ENCODE results near the gene SERINC2.
A peak's percentile ranks its signal among the peaks of the same experiment; 100 is the strongest.

SERINC2 gene

GRCh38 chr1:31412732-31413404 is at the start of gene SERINC2:
Gene SERINC2 (plus strand): TSS chr1:31413213. CDS start chr1:31413266, 53 bp downstream.
- H3K4me1 ChIP-seq (ENCODE audit: control insufficient read depth, insufficient read depth, low read length), result peaks cover 15% of the 10 kb centered on the region
- no peaks in the 10 kb centered on the region for H3K9me3 ChIP-seq (ENCODE audit: control insufficient read depth, insufficient read depth, low read depth, low read length)
- H3K4me3 ChIP-seq (ENCODE audit: low read depth, low read length), result peak within 1 kb of the TSS; percentile 90
- H3K27me3 ChIP-seq (ENCODE audit: control insufficient read depth, insufficient read depth, low read length), result peaks cover 33% of the 10 kb centered on the region
- no peak within 1 kb of the TSS for H3K27ac ChIP-seq (ENCODE audit: low read depth, low read length)
- H3K9ac ChIP-seq (ENCODE audit: low read length), result peak within 1 kb of the TSS; percentile 67
- H3K36me3 ChIP-seq (ENCODE audit: control insufficient read depth, insufficient read depth, low read length), result no peaks in the 10 kb centered on the region

GRCh38 chr1:31364561-31365250 is 48.3 kb upstream of the SERINC2 start:
- Histone ChIP-seq H3K9me3 (ENCODE audit: control insufficient read depth, insufficient read depth, low read depth, low read length) (no peaks in the 10 kb centered on the region), H3K27ac (ENCODE audit: low read depth, low read length) (no peak overlapping the region), H3K9ac (ENCODE audit: low read length) (no peak overlapping the region), H3K4me1 (ENCODE audit: control insufficient read depth, insufficient read depth, low read length) (peaks cover 11% of the 10 kb centered on the region), H3K4me3 (ENCODE audit: low read depth, low read length) (no peak overlapping the region), H3K36me3 (ENCODE audit: control insufficient read depth, insufficient read depth, low read length) (peaks cover 46% of the 10 kb centered on the region), H3K27me3 (ENCODE audit: control insufficient read depth, insufficient read depth, low read length) (no peaks in the 10 kb centered on the region)

GRCh38 chr1:31366796-31367195 is 46.2 kb upstream of the SERINC2 start:
- Histone ChIP-seq H3K9ac (ENCODE audit: low read length) (no peak overlapping the region), H3K36me3 (ENCODE audit: control insufficient read depth, insufficient read depth, low read length) (peaks cover 39% of the 10 kb centered on the region), H3K9me3 (ENCODE audit: control insufficient read depth, insufficient read depth, low read depth, low read length) (no peaks in the 10 kb centered on the region), H3K4me3 (ENCODE audit: low read depth, low read length) (no peak overlapping the region), H3K4me1 (ENCODE audit: control insufficient read depth, insufficient read depth, low read length) (peaks cover 11% of the 10 kb centered on the region), H3K27me3 (ENCODE audit: control insufficient read depth, insufficient read depth, low read length) (no peaks in the 10 kb centered on the region), H3K27ac (ENCODE audit: low read depth, low read length) (no peak overlapping the region)

- Histone ChIP-seq H3K4me3 (ENCODE audit: low read depth, low read length) (no peak overlapping the region), H3K9ac (ENCODE audit: low read length) (no peak overlapping the region), H3K4me1 (ENCODE audit: control insufficient read depth, insufficient read depth, low read length) (peaks cover 26% of the 10 kb centered on the region), H3K27me3 (ENCODE audit: control insufficient read depth, insufficient read depth, low read length) (no peaks in the 10 kb centered on the region), H3K27ac (ENCODE audit: low read depth, low read length) (no peak overlapping the region), H3K36me3 (ENCODE audit: control insufficient read depth, insufficient read depth, low read length) (peaks cover 33% of the 10 kb centered on the region), H3K9me3 (ENCODE audit: control insufficient read depth, insufficient read depth, low read depth, low read length) (no peaks in the 10 kb centered on the region)
Measured at GRCh38 chr1:31368611-31369107, 44.4 kb upstream of the SERINC2 start.

- no peak overlapping the region for H3K4me3 ChIP-seq (ENCODE audit: low read depth, low read length)
- H3K9me3 ChIP-seq (ENCODE audit: control insufficient read depth, insufficient read depth, low read depth, low read length), result no peaks in the 10 kb centered on the region
- H3K27ac ChIP-seq (ENCODE audit: low read depth, low read length), result no peak overlapping the region
- no peaks in the 10 kb centered on the region for H3K27me3 ChIP-seq (ENCODE audit: control insufficient read depth, insufficient read depth, low read length)
- peaks cover 19% of the 10 kb centered on the region for H3K36me3 ChIP-seq (ENCODE audit: control insufficient read depth, insufficient read depth, low read length)
- peaks cover 36% of the 10 kb centered on the region for H3K4me1 ChIP-seq (ENCODE audit: control insufficient read depth, insufficient read depth, low read length)
- no peak overlapping the region for H3K9ac ChIP-seq (ENCODE audit: low read length)
Measured at GRCh38 chr1:31370021-31370420, 43.0 kb upstream of the SERINC2 start.

- no peak overlapping the region for H3K4me3 ChIP-seq (ENCODE audit: low read depth, low read length)
Measured at GRCh38 chr1:31370565-31370964, 42.4 kb upstream of the SERINC2 start.

GRCh38 chr1:31371121-31371959 is 41.7 kb upstream of the SERINC2 start:
- no peak overlapping the region for H3K4me3 ChIP-seq (ENCODE audit: low read depth, low read length)
- H3K27ac ChIP-seq (ENCODE audit: low read depth, low read length), result no peak overlapping the region
- H3K9ac ChIP-seq (ENCODE audit: low read length), result no peak overlapping the region
- H3K4me1 ChIP-seq (ENCODE audit: control insufficient read depth, insufficient read depth, low read length), result peaks cover 39% of the 10 kb centered on the region
- peaks cover 10% of the 10 kb centered on the region for H3K36me3 ChIP-seq (ENCODE audit: control insufficient read depth, insufficient read depth, low read length)
- H3K9me3 ChIP-seq (ENCODE audit: control insufficient read depth, insufficient read depth, low read depth, low read length), result no peaks in the 10 kb centered on the region
- no peaks in the 10 kb centered on the region for H3K27me3 ChIP-seq (ENCODE audit: control insufficient read depth, insufficient read depth, low read length)

More at GRCh38 chr1:31370565-31370964, 42.4 kb upstream of the SERINC2 start:
- Histone ChIP-seq H3K9me3 (ENCODE audit: control insufficient read depth, insufficient read depth, low read depth, low read length) (no peaks in the 10 kb centered on the region), H3K4me1 (ENCODE audit: control insufficient read depth, insufficient read depth, low read length) (peaks cover 36% of the 10 kb centered on the region), H3K9ac (ENCODE audit: low read length) (no peak overlapping the region), H3K27me3 (ENCODE audit: control insufficient read depth, insufficient read depth, low read length) (no peaks in the 10 kb centered on the region), H3K27ac (ENCODE audit: low read depth, low read length) (no peak overlapping the region), H3K36me3 (ENCODE audit: control insufficient read depth, insufficient read depth, low read length) (peaks cover 14% of the 10 kb centered on the region)

GRCh38 chr1:31372051-31372450 is 41.0 kb upstream of the SERINC2 start:
- Histone ChIP-seq H3K27me3 (ENCODE audit: control insufficient read depth, insufficient read depth, low read length) (no peaks in the 10 kb centered on the region), H3K9me3 (ENCODE audit: control insufficient read depth, insufficient read depth, low read depth, low read length) (no peaks in the 10 kb centered on the region), H3K36me3 (ENCODE audit: control insufficient read depth, insufficient read depth, low read length) (peaks cover 9% of the 10 kb centered on the region), H3K4me3 (ENCODE audit: low read depth, low read length) (peak overlapping the region; percentile 60), H3K4me1 (ENCODE audit: control insufficient read depth, insufficient read depth, low read length) (peaks cover 38% of the 10 kb centered on the region), H3K27ac (ENCODE audit: low read depth, low read length) (no peak overlapping the region), H3K9ac (ENCODE audit: low read length) (no peak overlapping the region)

GRCh38 chr1:31372751-31373055 is 40.3 kb upstream of the SERINC2 start:
- Histone ChIP-seq H3K27me3 (ENCODE audit: control insufficient read depth, insufficient read depth, low read length) (no peaks in the 10 kb centered on the region), H3K36me3 (ENCODE audit: control insufficient read depth, insufficient read depth, low read length) (peaks cover 2% of the 10 kb centered on the region; the same call in 1 of the 2 replicates), H3K4me3 (ENCODE audit: low read depth, low read length) (peak overlapping the region; percentile 60), H3K4me1 (ENCODE audit: control insufficient read depth, insufficient read depth, low read length) (peaks cover 37% of the 10 kb centered on the region), H3K27ac (ENCODE audit: low read depth, low read length) (peak overlapping the region; percentile 81; the same call in 1 of the 2 replicates), H3K9me3 (ENCODE audit: control insufficient read depth, insufficient read depth, low read depth, low read length) (no peaks in the 10 kb centered on the region), H3K9ac (ENCODE audit: low read length) (peak overlapping the region; percentile 83)

- Histone ChIP-seq H3K9me3 (ENCODE audit: control insufficient read depth, insufficient read depth, low read depth, low read length) (no peaks in the 10 kb centered on the region), H3K9ac (ENCODE audit: low read length) (peak within 1 kb of the TSS; percentile 83), H3K27ac (ENCODE audit: low read depth, low read length) (peak within 1 kb of the TSS; percentile 81; the same call in 1 of the 2 replicates), H3K4me3 (ENCODE audit: low read depth, low read length) (peak within 1 kb of the TSS; percentile 60), H3K27me3 (ENCODE audit: control insufficient read depth, insufficient read depth, low read length) (no peaks in the 10 kb centered on the region), H3K4me1 (ENCODE audit: control insufficient read depth, insufficient read depth, low read length) (peaks cover 37% of the 10 kb centered on the region), H3K36me3 (ENCODE audit: control insufficient read depth, insufficient read depth, low read length) (no peaks in the 10 kb centered on the region)
Measured at GRCh38 chr1:31373056-31373896, 39.7 kb upstream of the SERINC2 start, which contains the start of gene FABP3. Gene FABP3 (minus strand): TSS chr1:31373076. CDS start chr1:31373014, 62 bp downstream.
